Measurements from ENCODE around the gene HLA-DQB2. TPM values are rescaled to one million over a fixed set of nuclear protein-coding genes. Genes with fewer than 3 reads are reported as not detected.

The HLA-DQB2 gene
- total and polyA plus RNA-seq, 10 of the 15 experiments (the other 5 are each of a cell fraction or from before 2014, with no cell fraction given): 0.28 to 27.1 (median 8.0) TPM

DNA sequence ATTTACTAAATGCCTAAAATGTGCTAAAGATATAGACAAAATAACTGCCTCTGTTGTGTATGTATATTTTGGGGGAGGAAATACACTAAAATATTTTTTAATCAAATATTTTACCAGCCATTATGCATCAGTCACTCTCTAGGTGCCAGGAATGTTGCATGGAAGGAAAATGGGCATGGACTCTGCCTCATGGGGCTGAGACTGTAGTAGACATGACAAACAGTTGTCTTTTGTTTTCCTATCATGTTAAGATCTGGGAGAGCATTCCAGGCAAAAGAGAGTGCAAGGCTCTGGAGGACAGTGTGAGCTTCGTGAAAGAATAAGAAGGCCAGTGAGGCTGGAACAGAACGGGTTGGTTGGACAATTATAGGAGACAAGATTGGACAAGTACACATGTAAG is 27.0 kb upstream of the HLA-DQB2 start:
- Histone ChIP-seq H3K36me3 (ENCODE audit: control insufficient read depth in 2 of 2, insufficient read depth in 2 of 2, low read length in 1 of 2) (no peaks in the 10 kb centered on the region), H3K79me2 (ENCODE audit: control insufficient read depth, insufficient read depth, low read length) (no peaks in the 10 kb centered on the region), H4K20me1 (ENCODE audit: control insufficient read depth, insufficient read depth) (no peaks in the 10 kb centered on the region), H3K27me3 (replicated peaks in 1 of 2; ENCODE audit: control insufficient read depth in 2 of 2, insufficient read depth in 2 of 2, low read length in 1 of 2) (peaks cover 2 to 11% of the 10 kb centered on the region in 2 experiments), H3K4me2 (ENCODE audit: control insufficient read depth, insufficient read depth) (no peak overlapping the region), H3K4me1 (ENCODE audit: control insufficient read depth, insufficient read depth, low read length) (peaks cover 4% of the 10 kb centered on the region), H3K27ac (ENCODE audit: control insufficient read depth, insufficient read depth) (no peak overlapping the region), H3K9me3 (replicated peaks; ENCODE audit: control insufficient read depth, insufficient read depth, low read length) (no peaks in the 10 kb centered on the region), H2AFZ (ENCODE audit: control insufficient read depth, low read depth, low read length) (no peak overlapping the region), H3K4me3 (no peak overlapping the region), H3K9ac (ENCODE audit: control insufficient read depth, insufficient read depth, low read length) (no peak overlapping the region)
- no peak for TF ChIP-seq CHD1 (IDR thresholded peaks at IDR 0.05; ENCODE audit: low read depth, low read length)
- TF ChIP-seq, protein P1, sequence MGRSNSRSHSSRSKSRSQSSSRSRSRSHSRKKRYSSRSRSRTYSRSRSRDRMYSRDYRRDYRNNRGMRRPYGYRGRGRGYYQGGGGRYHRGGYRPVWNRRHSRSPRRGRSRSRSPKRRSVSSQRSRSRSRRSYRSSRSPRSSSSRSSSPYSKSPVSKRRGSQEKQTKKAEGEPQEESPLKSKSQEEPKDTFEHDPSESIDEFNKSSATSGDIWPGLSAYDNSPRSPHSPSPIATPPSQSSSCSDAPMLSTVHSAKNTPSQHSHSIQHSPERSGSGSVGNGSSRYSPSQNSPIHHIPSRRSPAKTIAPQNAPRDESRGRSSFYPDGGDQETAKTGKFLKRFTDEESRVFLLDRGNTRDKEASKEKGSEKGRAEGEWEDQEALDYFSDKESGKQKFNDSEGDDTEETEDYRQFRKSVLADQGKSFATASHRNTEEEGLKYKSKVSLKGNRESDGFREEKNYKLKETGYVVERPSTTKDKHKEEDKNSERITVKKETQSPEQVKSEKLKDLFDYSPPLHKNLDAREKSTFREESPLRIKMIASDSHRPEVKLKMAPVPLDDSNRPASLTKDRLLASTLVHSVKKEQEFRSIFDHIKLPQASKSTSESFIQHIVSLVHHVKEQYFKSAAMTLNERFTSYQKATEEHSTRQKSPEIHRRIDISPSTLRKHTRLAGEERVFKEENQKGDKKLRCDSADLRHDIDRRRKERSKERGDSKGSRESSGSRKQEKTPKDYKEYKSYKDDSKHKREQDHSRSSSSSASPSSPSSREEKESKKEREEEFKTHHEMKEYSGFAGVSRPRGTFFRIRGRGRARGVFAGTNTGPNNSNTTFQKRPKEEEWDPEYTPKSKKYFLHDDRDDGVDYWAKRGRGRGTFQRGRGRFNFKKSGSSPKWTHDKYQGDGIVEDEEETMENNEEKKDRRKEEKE (IDR thresholded peaks at IDR 0.05): no peak
- CTCF ChIA-PET: interaction anchor here (1.0 to 1.4 kb wide), 2 partner anchors 77 to 90 kb away, joined by 3 to 5 read pairs; no protein-coding TSS in a partner anchor
- DNase-seq (ENCODE audit: low read depth, low spot score): no peak
- RAD21 ChIA-PET (ENCODE audit: unreplicated experiment): no interaction called here
- POLR2A ChIA-PET: no interaction called here
- ATAC-seq: no peak
- no peak for FAIRE-seq
- no TSS peak for BruUV-seq (replicated peaks)
- in situ Hi-C loops (cut with MboI) (loop anchor here (5.0 kb wide), 1 partner anchor 378 kb away; no protein-coding TSS in a partner anchor), intact Hi-C loops (cut with micrococcal nuclease; ENCODE audit: unreplicated experiment) (no loop called here)
- SMC1A ChIA-PET (ENCODE audit: uncharacterized antibody, unreplicated experiment): no interaction called here
- 17% methylated on average over 2 of the region's 2 CpGs for WGBS (ENCODE audit: insufficient coverage, insufficient replicate concordance, low lambda C conversion rate, missing lambda C conversion rate)

Data from GM12878 (cell line).